HG02759 (cell line): ENCODE results near the gene PABPC4L.
"Not testable (repeated sequence)": the region's sequence is repeated elsewhere in the genome, so short reads cannot be mapped to it uniquely, and the experiment has no call there.

Experiments used
- ATAC-seq: cut with Tn5 transposase; IDR thresholded peaks from one replicate; pipeline ENCODE4 v1.9.1; 2021; ENCODE audit warnings: mild to moderate bottlenecking, moderate library complexity; ENCODE audit not compliant: unreplicated experiment

The PABPC4L gene

DNA sequence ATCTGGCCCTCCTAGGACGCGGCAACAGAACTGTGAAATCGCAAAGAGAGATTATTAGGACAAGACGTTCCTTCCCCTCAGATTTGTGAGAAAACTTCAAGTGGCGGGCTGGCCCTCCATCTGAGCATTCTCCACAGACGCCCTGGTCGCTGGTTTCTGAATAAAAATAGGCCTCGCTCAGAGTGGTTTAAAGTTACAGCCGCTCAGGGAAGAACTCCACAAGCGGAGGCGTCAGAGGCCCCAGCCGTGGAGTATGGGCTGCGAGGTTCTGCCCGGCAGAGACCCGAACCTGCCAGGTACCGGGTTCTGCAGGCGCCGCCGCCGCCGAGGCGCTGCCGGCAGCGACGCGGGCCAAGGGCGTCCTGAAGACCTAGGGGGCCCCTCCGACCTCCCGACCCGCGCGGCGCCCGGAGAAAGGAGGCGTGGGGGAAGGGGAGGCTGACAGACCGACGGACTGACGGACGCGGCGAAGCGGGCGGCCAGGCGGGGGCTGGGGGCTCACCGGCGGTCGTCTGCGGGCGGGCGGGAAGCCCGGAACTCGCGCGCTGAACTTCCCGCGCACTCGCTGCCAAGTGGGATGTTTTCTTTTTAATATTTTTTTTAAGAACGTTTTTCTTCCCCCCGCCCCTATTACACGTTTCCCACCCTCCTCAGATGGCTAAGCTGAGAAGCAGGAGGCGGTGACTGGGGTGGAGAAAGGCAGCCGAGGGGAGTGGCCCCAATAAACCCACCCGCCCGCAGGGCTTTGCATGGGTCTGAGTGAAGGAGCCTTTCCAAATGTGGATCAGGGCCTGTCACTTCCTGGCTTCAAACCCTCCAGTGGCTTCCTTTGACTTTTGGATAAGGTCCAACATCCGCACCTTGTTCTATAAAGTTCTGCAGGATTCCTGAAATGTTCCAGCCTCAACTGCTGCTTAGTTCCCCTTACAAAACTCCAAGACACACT is at the start of gene PABPC4L:
TSS of gene PABPC4L (minus strand) at position 574 of the 946 bp plus-strand sequence. CDS start 770 bp downstream, outside the sequence.
- no peak for ATAC-seq

DNA sequence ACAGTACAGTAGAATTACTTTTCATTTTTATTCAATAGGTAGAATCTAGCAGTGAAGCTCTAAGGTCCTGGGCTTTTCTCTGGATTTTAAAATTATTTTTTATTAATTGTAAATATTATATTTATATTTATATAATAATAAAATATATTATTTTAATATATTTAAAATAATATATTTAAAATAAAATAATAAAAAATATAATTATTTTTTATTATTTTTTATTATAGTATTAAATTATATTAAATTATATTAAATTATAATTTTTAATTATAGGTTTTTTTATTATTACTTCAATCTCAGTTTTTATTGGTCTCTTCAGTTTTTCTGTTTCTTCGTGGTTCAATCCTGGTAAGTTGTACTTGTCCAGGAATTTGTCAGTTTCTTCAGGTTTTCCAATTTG is 49.7 kb upstream of the PABPC4L start:
- ATAC-seq = no peak

DNA sequence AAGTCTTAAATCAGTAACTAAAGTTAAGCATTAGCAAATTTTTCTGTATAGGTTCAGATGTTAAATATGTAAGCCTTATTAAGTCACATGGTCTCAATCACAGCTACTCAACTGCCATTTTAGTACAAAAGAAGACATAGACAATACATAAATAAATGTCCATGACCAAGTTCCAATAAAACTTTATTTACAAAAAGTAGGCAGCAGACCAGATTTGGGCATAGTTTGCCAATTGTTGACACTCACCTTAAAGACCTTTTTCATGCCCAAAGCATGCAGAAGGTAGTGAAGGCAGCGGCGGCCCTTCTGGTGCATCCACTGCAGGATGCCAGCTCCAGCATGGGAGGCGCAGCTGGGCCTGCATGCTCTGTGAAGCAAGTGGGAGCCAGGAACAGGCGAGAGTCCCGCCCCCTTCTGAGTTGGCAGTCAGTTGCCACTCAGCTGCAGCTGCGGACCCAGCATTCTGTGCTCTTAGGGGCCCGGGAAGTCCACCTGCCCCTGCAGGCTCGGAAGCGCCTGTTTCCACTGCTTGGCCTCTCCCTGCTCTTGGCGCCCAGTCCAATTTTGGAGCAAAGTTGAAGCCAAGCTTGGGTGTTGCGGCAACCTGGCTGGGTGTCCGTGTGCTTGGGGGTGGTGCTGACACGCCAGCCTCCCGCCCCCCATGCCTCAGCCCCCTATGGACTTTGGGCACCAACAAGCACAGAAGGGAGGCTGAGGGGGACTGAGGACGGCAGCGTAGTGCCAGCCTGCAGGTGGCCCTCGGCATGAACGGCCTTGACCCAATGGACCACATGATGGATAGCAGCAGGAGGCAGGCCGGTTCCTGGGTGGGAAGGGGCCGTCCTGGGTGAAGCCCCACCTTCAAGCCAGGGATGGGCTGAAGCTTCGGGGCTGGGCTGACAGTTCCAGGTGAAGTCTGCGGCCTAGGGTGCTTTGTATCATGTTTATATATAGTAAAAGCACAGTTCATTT is 42.4 kb upstream of the PABPC4L start:
- ATAC-seq = no peak

DNA sequence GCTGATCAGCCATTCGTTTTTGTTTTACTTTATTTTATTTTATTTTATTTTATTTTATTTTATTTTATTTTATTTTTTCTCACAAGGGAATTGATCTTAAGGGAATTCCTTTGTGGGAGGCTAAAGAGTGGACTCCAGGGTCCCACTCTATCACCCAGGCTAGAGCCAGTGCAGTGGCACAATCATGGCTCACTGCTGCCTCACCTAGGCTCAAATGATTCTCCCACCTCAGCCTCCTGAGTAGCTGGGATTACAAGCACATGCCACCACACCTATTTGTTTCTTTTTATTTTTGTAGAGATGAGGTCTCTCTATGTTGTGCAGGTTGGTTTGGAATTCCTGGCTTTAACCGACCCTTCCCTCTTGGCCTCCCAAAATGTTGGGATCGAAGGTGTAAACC is 17.5 kb upstream of the PABPC4L start:
- no peak for ATAC-seq

DNA sequence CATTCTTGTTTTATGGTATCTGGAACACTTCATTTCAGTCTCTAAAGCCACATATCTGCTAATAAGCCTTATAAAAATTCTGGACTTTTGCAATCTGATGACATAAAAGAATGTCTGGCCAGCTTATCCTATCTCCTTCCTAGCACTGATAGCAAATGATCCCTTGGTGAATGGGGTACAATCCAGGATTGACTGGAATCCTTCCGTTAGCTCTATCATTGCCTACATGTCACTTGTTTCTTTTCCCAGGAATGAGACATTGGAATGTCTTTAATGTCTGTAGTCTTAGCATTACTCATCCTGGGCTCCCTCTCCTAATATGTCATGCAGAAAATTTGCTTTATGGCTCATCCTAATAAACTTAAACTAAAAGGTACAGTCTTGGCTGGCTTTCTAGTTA is 14.8 kb upstream of the PABPC4L start:
- ATAC-seq = no peak

DNA sequence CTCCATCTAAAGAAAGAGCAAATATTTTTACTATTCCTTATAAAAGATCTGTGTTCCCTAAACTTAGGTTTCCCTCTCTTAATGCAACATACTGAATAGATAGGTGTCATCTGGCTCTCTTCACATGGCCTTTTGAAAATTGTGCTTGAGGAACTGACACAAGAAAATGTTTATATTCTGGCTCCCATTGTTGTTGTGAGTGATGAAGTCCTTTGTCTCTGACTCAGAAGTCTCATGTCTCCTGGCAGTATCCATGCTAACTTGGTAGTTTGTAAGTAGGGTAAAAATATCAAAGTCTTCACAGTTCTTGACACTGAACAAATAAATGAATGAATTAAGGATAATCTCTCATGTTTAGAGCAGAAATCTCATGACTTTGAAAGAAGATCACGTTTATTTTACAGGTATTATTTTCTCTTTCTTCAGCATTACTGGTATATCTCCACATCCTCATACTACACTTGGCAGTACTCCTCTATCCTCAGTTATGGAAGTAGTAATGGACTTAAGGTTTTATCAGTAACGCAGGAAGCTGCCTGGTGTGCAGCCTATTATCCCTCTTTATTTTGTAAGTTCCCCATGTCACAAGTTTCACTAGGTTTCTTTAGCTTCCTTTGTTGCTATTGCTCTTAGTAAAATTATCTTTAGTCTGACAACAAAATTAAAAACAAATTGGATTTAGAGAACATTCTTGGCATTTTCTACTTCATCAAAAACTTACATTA is 14.2 kb upstream of the PABPC4L start:
- ATAC-seq = no peak

DNA sequence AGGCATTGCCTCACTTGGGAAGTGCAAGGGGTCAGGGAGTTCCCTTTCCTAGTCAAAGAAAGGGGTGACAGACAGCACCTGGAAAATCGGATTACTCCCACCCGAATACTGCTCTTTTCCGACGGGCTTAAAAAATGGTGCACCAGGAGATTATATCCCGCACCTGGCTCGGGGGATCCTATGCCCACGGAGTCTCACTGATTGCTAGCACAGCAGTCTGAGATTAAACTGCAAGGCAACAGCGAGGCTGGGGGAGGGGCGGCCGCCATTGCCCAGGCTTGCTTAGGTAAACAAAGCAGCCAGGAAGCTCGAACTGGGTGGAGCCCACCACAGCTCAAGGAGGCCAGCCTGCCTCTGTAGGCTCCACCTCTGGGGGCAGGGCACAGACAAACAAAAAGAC is 6.4 kb upstream of the PABPC4L start:
- ATAC-seq = not testable (repeated sequence)

DNA sequence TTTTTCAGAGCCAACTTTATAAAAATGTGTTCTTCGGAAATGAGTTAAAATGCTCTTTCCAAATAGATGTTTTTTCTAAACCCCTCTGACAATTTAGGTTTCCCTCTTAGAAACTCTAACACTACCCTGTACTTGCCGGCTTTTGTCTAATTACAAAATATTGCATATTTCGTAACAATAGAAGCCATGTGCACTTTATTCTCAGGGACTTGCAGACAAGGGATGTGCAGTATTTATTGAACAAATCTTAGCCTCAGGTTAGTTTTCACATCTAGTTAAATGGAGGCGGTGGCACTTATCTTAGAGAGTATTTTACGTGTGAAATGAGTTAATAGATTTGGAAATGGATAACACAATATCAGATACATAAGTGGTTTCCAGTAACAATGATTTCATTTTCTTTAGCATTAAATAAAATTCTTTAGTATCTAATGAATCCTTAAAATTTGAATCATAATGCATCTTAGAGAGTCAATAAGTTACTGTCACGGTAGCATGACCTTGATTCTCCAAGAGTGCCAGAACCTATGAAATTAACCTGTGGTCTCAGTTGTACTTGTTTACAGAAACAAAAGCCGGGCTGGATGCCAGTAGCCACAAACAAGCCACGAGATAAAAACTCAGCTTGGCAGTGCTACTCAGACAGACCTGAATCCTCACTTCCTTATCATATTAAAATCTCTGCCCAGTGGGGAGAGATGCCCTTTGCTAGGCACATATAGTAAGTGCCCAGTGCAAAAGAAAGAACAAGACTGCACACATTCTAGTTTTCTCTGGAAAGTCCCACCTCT is 772 bp upstream of the PABPC4L start:
- ATAC-seq = no peak

DNA sequence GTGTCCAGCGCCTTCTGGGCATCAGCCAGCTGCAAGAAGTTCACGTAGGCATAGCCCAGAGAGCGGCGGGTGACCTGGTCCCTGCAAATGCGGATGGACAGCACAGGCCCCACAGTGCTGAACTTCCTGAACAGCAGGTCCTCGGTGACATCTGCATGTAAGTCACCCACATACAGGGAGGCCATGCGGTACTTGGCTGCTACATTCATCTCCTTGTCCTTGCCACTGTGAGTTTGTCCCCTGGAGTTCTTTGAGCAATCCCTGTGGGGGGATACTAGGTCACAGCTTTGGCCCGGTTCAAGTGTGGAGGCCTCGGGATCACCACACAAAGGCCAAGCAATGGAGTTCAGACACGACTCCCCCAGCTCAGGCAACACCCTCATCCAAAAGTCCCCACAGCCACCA is 776 bp downstream of the PABPC4L start:
- no peak for ATAC-seq

DNA sequence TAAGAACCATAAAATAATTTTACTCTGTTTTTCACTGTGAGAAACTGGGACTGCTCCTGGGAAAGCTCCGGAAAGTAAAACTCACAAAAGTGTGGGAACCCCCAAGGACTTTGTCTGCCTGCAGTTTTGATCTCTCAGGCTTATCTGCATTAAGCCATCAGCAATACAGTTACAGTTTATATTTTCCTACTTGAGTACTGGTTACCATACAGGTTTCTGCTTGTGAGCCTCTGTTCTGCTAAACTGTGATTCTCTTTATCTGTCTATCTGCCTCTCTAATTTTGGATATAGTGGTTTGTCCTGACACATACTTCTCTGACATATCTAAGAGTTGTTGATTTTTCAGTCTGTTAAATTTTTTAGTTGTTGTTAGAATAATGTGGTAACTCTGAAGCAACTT is 11.6 kb downstream of the PABPC4L start:
- no peak for ATAC-seq

DNA sequence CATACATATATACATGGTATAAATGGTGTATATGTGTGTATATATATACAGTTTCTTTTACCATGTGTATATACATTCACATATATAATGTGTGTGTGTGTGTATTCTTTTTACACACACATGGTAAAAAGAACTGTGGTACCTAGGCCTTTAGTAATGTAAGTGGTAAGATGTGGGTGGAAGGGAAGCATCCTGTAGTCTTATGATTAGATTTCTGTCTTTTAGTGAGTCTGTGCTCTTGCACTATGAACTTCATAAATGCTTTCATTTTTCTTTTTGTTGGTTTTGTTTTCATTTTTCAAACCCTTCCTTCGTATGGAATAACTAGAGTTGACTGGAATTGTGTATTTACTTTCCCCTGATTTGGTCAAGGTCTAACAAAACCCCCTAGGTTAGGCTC is 12.1 kb downstream of the PABPC4L start:
- no peak for ATAC-seq

DNA sequence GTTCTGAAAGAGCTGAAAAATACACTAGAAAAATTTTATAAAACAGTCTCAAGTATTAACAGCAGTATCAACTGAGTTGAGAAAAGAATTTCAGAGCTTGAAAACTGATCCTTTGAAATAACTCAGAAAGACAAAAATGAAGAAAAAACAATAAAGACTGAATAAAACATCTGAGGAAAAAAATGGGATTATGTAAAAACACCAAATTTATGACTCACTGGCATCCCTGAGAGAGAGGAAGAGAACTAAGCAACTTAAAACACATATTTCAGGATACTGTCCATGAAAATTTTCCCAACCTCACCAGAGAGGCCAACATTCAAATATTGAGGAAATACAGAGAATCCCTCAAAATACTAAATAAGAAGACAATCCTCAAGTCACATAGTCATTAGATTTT is 22.9 kb downstream of the PABPC4L start:
- ATAC-seq = no peak

DNA sequence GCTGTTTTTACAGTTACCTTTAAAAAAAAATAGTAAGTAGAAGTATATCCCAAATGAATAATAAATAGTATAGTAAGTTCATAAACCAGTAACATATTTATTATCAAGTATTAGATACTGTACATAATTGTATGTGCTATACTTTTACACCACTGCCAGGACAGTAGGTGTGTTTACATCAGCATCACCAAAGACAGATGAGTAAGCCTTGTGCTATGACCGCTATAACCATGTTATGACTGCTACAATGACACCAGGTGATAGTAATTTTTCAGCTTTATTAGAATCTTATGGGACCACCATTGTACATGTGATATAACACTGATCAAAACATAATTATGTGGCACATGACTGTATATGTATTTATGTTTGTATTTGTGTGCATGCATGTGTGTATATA is 27.3 kb downstream of the PABPC4L start:
- no peak for ATAC-seq

DNA sequence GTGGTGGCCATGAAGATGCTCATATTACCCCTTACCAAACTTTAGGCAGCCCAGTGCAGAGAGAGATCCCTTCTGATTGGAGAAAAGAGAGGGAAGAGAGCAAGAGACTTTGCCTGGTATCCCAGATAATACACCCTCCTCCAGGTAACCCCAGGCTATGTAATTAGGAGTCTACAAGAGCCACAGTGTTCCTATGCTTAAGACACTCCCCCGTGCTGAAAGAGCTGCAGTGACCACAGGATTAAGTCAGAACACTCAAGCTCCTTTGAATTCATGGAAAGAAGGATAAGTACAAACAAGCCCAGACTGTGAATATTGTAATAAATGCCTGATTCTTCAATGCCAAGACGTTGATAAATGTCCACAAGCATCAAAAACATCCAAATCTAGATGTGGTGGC is 41.4 kb downstream of the PABPC4L start:
- ATAC-seq = no peak

DNA sequence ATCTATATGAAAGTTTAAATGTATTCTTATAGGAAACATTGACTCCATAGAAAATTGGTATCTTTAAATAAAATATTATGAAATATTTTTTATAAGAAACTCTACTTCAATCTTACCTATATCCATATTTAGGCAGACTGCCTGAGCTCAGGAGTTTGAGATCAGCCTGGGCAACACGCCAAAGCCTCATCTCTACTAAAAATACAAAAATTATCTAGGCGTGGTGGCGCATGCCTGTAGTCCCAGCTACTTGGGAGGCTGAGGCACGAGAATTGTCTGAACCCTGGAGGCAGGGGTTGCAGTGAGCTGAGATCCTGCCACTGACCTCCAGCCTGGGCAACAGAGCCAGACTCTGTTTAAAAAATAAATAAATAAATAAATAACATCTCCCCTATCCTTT is 47.5 kb downstream of the PABPC4L start:
- ATAC-seq = no peak

DNA sequence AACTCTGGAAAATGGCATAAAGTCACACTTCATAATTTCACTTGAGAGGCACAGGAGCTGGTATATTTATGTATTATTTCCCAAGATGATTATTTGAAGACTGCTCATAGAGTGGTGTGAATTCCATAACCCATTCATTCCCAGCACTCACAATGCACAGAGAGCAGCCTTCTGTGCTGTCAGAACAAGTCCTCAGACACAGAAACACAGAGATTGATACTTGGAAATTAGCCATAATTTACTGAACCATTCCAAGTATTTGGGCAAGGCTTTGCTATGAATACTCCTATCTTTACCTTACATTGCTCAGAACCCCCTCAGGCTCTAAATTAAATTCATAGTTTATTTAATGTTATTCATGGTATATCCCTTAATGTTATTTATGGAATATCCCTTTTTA is 53.6 kb downstream of the PABPC4L start:
- ATAC-seq = no peak
